Middle frontal gyrus (tissue), 1 donor: ENCODE measurements around the gene ADAM19.
"Not testable (repeated sequence)": the region's sequence is repeated elsewhere in the genome, so short reads cannot be mapped to it uniquely, and the experiment has no call there.

Experiments
- DNase-seq: peaks from one replicate; pipeline ENCODE4 v3.0.0-alpha.2; 2015; ENCODE audit warnings: low spot score; ENCODE audit errors: extremely low spot score

ADAM19 gene

DNA sequence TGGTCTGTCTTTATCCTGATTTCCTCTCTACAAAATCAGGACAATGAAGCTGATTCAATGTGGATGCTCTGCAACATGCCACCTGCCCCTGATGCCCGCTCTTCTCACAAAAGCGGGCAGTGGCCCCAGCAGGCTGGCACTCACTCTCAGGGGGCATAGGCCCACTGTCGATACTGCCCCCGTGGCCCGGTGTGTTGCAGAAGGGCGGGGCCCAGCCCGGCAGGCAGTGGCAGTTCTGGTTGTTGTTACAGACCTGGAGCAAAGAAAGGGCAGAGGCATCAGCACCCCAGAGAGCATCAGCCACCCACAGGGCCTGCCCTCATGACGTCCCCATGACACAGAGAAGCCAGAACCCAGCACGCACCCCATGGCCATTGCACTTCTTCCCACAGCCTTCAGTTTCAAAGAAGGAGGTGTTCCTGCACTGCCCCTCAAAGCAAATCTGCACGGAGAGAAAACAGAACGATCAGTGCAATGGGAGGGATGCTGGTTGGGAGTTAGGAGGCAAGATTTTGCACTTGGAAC lies 84.0 kb downstream of the ADAM19 start:
- DNase-seq = no peak

DNA sequence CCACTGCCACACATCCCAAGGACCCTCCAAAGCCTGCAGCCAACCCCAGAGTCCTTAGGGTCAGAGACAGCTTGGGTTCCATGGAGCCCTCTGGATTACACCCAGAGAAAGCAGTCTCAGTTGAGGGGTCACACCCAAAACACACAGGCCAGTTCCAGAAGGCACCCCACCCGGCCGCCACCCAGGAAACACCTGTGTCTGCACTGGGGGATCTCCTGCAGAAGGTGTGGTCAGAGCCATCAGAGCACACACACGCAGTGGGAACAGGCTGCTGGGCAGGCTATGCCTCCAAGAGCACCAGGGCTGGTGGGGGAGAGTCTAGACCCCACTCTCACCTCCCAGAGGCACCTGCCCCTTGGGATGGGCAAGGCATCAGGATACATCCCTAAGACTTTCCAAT lies 88.2 kb downstream of the ADAM19 start:
- no peak for DNase-seq

DNA sequence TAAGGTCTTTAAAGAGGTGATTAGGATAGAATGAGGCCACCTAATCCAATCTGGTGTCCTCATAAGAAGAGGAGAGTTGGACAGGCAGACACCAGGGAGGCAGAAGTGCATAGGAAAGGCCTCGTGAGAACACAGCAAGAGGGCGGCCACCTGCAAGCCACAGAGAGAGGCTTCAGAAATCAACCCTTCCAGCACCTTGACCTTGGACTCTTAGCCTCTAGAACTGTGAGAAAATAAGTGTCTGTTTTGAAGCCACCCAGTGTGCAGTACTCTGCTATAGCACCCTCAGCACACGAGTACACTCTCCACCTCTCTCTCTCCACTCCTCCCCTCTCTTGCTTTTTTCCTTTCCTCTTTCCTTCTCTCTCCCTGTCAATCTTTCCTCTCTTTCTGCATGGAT lies 88.7 kb downstream of the ADAM19 start:
- no peak for DNase-seq

DNA sequence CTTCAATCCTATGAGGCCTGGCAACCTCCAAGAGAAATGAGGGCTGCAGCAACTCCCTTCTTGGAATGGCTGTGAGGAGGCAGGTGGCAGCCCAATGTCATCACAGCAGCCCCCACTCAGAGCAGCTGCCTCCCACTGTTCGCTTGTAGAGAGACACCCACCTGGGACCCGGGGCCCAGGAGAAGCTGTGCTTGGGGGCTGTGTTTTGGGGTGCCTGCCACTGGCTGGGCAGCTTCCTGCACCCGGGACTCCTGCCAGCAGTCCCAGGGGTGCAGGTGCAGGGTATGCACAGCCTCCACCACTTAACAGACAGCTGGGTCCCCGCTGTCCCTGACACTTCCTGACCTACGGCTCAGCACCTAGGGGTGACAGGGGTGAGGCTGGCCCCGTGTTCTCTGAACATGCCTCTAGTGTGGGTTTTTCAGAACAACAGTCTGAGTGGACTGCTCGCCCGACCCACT lies 89.3 kb downstream of the ADAM19 start:
- DNase-seq = no peak

DNA sequence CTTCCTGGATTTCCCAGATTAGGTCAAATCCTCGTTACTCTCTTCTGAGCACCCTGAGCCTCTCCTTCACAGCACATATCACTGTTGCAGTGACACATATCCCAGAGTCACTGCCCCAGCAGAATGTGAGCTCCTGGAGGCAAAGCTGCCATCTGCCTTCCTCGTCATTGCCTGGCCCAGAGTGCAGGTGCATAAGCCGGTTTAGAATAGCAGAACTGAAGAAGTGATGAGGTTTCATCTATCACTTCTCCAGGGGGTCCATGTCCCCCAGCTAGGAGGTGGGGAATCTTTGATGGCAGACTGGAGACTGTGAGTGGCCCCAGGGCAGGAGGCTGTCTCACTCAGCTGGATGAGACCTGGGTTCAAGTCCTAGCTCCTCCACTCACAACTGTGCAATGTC lies 89.8 kb downstream of the ADAM19 start:
- DNase-seq = no peak

DNA sequence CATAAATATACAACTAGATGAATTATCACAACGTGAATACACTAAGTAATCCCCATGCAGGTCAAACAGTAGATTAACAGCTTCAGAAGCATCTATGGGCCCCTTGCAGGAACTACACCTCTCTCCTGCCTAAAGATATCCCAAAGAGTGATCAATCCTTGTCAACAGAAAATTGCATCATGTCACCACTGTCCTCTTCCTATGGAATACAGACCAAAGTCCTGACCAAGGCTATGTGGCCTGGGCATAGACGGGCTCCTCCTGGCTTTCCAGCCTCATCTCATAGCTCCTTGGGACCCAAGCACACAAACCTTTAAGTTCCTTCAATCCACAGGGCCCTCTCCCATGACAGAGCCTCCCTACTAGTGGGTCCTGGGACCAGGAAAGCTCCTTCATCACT lies 90.2 kb downstream of the ADAM19 start:
- DNase-seq = no peak

DNA sequence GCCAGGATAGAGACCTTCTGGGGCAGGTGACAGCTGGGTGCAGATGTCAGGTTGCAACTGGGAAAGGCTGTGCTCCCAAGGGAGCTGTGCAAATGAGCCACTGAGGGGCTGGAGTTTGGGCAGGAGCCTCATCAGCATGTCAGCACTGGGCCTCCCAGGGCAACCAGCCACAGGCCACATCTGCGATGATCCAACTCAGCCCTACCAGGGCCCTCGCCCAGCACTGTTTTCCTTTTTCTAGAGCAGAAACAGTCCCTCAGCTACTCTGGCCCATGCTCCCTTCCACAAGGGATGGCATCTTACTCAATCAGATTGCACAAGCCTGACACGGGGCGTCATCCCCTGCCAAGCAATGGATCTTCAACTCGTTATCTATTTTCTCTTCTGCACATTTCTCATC lies 90.8 kb downstream of the ADAM19 start:
- no peak for DNase-seq

DNA sequence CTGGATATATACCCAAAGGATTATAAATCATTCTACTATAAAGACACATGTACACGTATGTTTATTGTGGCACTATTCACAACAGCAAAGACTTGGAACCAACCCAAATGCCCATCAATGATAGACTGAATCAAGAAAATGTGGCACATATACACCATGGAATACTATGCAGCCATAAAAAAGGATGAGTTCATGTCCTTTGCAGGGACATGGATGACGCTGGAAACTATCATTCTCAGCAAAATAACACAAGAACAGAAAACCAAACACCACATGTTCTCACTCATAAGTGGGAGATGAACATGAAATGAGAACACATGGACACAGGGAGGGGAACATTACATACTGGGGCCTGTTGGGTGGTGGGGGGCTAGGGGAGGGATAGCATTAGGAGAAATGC lies 92.9 kb downstream of the ADAM19 start:
- DNase-seq = not testable (repeated sequence)

DNA sequence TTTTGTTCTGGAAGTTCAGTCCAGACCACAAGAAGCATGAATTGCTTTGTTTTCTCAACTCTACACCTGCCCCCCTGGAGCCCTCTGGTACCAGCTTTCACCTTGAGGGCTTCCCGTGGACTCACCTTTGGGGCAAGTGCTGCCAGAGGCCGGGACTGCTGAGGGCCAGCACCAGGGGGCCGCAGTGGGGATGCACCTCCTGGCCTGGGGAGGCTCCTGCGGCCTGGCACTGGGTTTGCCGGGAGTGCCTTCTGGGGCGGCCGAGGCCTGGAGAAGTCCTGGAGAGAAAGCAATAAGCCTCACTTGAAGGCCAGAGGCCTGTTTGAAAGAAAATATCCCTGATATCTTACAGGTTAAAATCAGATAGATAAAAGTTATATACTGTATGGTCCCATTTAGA lies 93.9 kb downstream of the ADAM19 start:
- no peak for DNase-seq

DNA sequence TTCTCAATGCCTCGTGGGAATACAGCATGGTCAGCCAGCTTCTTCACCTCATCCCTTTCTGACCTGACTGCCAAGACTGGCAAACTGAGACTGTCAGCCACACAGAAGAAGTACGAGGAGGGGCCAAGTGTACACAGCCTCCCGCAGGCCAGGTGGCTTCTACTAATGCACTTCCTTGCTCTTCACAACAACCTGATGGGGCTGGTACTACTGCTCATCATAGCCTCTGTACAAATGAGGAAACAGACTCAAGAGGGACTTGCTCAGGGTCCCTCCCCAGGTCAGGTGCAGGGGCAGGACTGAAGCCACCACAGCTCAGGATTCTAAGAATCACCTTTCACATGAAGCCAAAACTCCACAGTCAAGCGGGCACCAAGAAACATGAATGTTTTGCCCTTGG lies 94.3 kb downstream of the ADAM19 start:
- DNase-seq = no peak

DNA sequence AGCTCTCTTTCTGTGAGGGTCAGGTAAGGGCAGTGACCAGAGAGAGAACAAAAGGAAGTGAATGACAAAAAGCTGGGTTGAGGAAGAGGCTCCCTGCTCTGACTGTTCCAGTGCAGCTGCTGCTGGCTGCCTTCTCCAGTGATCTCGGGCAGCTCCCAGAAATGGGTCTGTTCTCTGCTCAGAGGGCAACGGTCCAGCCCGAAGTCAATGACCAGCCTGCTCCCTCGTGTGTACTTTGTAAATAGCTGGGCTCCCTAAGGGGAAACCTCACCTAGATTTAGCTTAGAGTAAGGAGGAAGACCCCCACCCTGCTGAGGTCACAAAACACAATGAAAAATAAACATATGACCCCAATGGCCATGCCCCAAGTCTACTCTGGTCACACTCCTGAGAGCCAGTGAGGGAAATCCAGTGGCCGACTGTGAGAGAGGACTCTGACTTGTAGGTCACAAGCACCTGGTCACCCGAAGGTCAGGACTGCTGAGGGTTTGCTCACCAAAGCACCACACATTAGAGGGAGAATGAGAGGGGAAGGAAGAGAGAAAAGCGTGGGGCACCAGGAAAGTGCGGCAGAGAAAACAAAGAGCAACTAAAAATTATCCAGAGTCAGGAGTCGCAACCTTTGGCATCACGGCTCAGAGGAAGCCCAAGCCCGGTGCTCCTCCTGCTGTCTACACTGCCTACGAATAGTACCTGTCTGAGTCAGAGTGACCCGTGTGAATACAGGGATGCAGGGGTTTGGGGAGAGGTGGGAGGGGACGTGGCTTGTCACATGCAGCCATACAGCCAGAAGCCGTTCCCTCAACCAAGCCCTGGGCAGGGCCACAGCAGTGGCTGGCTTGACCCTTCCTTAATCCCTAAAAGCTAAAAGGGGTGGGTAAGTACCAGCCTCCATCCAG lies 95.7 kb downstream of the ADAM19 start:
- no peak for DNase-seq

DNA sequence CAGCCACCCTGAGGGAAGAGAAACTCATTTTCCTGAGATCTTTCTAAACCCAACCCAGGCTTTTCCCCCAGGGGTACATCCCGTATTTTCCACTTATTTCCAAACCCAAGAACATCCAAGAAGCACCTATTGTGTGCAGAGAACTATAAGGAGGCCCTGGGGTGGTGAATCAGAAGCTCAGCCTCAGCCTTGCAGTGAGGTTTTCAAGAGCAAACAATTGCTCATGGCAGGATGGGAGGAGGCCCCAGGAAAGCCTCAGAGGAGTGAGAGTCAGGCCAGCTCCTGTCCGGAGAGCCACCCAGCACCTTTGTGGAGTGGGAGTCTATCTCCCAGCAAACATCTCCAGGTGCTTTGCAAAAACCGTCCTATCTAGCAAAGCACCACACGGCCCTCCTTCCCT lies 96.4 kb downstream of the ADAM19 start:
- no peak for DNase-seq

DNA sequence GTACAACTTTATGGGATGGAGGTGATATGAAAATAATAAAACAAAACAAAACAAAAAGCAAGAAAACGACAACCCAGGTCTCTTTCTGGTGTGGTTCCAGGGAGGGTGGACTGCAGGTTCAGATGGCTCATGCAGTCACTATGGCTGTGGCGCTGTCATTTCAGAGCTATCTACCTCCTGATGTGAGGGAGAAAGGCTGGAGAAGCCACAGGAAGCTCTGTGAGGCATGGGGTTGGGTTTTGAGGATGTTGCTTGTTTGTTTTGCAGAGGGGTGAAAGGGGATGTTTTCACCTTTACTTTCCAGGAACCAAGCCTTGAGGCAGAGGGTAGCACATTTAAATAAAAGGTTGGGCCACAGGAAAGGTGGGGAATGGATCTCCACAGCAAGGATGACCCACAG lies 96.8 kb downstream of the ADAM19 start:
- no peak for DNase-seq

DNA sequence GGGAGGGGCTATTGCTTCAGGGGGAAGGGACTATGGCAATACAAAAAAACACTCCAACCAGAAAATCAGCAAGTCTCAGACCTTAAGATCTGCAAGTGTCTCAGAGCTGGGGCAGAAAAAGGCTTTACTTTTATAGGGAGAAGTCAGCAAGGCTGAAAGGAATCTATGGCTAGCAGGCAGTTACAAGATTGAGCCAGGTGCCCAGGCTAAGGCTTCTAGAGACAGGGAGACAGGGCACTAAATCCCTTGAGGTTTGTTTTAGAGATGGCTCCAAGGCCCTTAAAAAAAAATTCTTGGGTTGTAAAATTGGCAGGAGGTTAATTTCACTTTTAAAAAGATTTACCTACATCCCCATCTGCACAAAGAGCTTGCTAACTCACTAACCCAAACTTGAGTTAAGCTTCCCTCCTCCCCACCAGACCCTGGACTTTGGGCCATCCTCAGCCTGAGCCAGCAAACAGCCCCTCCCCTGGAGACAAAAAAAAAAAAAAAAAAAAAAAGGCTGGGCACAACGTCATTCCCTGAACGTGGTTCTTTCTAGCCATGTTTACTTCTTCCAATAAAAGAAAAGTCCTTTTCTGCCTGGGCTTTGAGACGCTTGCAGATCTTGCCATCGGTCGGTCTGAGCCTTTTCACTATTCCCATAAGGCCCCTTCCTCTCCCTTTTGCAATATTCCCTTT lies 97.6 kb downstream of the ADAM19 start:
- no peak for DNase-seq

DNA sequence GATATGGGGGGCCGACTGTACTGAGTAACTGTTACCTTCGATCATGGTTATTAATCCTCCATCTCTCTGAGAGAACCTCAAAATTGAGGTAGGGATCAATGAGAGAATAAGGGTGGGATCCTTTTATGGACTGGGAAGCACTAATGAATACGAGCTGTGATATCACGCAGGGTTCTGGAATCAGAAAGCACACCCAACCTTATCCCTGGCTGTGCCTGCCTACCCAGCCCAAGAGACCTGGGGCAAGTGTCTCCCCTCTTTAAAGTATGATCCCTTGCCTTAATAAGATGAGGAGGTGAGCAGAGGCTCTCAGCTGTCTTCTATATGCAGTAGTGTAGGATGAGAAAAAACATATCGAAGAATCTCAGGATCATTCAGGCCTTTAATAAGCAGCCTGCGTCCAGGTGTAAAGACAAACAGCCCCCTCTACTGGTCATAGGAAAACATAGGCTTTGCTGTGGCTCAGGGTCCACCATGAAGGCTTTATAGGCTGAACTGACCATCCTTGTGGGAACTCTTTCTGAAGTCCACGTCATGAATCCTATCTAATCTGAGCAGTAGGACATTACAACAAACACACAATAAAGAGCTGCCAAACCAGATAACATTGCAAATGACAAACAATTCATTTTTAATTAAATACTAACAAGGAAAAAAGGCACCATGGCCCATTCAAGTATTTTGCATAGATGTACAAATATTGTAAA lies 98.7 kb downstream of the ADAM19 start:
- peak; percentile 55 for DNase-seq

DNA sequence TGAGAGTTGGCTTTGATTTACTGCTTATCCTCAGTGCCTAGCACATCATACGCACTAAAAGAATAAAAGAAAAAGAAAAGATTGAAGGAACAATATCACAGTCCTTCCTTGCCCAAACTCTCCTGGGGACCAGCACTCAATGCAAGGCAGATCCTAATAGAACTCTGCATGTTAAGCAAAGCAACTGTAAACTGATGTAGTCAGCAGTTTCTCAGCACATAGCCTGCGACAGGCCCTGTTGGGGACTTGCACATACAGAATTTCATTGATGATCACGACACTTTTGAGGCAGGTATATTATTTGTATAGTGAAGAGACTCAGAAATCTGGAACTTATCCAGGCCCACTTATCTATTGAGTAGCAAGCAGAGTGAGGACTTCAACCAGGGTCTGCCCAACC lies 100.1 kb downstream of the ADAM19 start:
- no peak for DNase-seq

DNA sequence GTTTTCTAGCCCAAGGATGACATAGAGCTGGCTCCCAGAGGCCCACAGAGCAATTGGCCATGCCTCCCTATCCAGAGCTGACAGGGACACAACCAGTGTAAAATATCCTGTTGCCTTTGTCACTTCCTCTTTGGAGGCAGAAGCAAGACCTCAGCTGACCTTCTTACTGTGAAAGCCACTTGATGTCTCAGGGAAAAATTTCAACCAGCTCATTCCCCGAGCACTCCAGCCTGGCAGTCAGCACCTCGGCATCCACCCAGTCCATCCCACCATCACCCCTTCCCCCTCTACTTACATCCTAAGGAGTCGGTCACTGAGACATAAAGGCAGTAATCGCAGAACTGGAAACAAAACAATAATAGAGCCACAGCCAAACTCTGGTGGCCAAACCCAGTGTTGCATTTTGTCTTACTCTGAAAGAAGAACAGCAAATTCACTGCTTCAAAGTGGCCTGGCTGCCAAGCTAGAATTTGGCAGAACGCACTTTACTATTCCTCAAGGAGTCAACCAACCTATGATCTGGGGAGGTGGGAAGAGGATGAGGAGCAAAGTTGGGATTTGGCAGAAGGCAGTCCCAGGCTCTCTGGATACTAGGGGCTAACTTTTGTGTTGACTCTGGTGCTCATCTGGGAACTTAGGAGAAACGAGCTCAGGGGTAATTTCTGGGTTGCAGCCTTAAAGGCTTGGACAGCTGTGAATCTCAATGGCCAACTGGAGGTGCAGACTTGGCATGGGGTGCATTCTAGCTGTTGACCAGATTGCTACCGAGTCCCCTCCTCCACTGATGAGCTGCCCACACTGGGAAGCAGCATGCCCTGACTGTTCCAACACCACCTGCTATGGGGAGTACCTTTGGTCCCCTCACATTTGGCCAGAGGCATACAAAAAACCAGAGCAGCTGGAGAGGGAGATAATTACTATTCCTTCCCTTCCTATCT lies 101.9 kb downstream of the ADAM19 start:
- DNase-seq = no peak

DNA sequence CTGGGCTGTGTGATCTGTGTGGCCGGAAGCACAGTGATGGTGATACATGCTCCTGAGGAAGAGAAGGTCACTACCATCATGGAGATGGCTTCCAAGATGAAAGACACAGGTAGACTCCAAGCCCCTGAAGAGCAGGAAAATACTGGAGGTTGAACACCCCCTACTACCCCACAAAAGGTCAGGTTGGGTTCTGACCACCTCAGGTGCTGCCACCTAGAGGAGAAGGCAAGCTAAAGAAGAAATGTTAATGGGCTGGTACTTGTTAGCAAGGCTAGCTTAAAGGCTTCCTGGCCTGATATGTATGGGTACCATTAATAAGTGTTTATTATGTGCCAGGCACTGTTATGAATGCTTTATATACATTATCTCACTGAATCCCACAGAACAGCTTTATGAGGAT lies 103.9 kb downstream of the ADAM19 start:
- no peak for DNase-seq

DNA sequence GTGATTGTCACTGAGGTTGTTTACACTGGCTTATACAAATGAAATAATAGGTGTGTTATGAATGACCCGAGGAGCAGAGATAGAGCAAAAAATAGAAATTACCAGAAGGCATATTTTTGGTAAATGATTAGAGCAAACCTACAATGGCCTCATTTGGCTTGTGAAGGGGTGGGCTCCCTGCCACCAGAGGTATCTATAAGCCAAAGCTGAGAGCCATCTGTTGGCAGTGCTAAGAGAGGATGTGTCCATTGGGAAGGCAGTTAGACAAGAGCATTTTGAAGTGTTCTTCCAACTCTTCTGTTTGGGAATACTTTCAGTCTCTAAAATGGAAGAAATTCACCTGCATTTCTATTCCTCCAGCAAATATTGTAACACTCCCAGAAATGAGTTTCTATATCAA lies 104.9 kb downstream of the ADAM19 start:
- DNase-seq = no peak

DNA sequence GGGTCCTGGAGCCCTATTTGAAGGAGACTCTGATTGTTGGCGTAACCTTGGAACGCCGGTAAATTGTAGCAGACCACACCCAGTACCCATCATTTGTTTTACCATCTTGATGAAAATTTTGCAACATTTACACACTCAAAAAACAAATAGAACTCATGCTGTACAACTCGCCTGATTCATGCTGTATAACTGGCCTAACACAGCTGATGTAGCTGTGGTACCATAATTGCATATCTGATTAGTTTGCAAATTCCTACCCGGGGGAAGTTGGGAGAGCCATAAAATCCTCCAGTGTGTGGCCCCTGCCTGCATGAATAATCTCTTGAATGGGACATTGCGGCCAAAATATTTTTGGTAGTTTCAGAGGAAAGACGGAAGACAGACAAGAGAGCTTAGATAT lies 105.9 kb downstream of the ADAM19 start:
- no peak for DNase-seq

DNA sequence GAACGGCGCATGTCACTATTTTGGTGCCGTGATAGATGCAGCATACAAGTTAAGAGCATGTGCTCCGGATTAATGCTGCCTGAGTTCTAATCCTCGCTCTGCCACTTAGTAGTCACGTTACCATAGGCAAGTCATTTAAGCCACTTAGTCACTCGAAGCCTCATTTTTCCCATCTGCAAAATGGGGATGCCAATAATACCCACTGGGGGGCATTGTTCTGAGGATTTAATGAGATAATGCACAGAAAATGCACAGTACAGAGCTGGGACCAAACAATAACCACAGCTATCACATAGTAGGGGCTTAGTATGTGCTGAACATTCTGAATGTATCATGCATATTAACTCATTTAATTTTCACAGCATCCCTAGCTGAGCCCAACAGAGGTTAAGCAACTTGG lies 106.5 kb downstream of the ADAM19 start:
- DNase-seq = no peak
